ENCODE data around the gene PLGLB1. TPM values are rescaled to one million over a fixed set of nuclear protein-coding genes. Genes with fewer than 3 reads are reported as not detected.
"Not testable (repeated sequence)": the region's sequence is repeated elsewhere in the genome, so short reads cannot be mapped to it uniquely, and the experiment has no call there.

PLGLB1 gene
- 9.4 TPM for total RNA-seq

DNA sequence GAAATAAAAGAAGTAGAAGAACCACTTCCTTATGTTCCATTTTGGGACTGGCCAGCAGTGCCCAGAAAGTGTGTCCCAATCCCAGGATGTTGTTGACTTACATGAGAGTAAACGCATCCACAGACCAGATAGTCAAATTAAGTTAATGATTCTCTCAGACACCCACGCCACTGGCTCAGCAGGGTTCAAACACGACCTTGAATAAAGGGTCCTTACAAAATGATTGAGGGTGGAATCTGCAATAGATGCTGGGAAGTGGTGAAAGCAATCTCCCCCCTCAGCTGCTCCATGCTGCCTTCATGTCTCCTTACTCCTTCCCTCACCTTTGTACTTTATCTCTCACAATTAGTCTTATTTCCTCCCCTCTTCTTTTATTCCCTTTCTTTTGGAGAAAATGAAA is at the start of gene PLGLB1:
Gene PLGLB1 (minus strand): TSS at position 101 of the 400 bp plus-strand sequence. CDS start 61 bp downstream, at position 40.
- not testable (repeated sequence) for FAIRE-seq; DNase-seq (ENCODE audit: low spot score in 2 of 2)

DNA sequence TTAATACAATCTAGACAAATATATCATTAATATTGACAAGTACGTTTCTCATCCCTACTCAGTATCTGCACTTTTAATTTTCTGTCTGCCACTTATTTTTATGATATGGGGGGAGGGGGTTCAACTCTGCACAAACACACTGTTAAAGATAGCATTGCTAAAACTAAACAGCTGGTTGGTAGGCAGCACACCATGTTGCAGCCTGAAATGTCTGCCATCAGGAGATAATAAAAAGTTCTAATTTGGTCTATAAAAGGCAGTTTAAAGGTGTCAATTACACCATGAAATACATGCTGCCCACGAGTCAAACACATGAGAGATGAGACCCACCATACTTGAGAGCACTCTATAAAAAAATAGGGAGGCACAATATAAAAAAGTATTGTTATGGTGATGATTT is 42.7 kb upstream of the PLGLB1 start:
- not testable (repeated sequence) for FAIRE-seq; DNase-seq (ENCODE audit: low spot score in 2 of 2)

DNA sequence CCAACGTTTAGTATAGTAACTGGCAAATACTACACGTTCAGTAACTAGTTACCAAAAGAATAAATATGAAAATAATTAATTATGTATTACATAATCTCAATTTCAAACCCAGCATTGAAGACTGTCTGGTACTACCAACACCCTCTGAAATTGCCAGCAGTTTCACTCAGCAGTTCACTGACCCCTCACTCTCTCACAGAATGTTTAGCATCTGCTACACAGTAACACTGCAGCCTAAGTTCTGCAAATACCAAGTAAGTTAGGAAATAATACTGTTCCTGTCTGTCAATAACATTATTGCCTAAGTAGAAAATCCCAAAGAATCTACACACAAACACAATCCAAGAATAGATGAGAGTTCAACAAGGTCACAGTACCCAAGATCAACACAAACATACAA is 41.8 kb upstream of the PLGLB1 start:
- FAIRE-seq: not testable (repeated sequence)

DNA sequence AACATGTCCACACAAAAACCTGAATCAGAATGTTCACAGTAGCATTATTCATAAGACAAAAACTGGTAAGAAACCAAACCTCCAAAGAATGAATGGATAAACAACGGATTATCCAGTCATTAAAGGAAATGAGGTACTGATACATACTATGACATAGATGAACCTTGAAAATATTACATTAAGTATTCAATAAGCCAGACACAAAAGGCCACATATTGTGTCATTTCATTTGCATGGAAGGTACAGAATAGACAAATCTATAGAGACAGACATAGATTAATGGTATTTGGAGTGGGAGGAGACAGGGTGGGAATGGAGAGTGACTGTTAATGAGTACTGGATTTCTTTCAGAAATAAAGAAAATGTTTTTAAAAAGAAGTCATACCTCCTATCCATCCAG is 39.9 kb upstream of the PLGLB1 start:
- not testable (repeated sequence) for DNase-seq (ENCODE audit: low spot score in 2 of 2); FAIRE-seq

More for the DNA sequence above, 41.8 kb upstream of the PLGLB1 start:
- DNase-seq (ENCODE audit: low spot score in 2 of 2): not testable (repeated sequence)

DNA sequence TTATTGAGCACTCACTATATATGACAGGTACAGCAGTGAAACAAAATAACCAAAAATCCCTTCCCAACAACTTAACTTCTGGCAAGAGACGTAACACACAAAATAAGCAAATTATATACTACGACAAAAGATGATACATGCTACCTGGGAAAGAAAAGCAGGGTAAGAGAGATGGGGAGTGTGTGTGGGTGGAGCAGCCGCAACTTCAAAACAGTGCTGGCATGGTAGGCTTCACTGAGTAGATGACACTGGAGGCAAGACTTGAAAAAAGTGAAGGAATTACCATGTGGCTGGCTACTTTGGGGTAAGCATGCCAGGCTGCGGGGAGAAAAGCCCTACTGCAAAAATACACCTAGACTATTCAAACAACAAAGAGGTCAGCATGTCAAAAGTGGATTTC is 36.0 kb upstream of the PLGLB1 start:
- not testable (repeated sequence) for DNase-seq (ENCODE audit: low spot score in 2 of 2); FAIRE-seq

DNA sequence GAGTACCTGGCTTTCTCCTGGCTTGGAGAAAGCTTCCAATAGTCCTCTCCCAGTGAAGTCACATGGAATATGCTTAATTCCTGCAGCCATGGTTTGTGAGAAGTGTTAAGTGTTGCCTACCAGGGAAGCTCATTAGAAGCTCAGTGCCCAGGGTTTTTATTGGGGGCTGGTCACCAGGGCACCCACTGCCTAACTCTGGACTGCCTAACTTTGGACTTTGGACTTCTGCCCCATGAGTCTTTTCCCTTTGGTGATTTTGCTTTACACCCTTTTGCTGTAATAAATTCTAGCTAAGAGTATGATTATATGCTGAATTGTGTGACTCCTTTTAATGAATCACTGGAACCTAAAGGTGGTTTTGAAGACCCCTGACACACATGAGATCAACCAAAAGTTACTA is 35.2 kb upstream of the PLGLB1 start:
- not testable (repeated sequence) for DNase-seq (ENCODE audit: low spot score in 2 of 2); FAIRE-seq

DNA sequence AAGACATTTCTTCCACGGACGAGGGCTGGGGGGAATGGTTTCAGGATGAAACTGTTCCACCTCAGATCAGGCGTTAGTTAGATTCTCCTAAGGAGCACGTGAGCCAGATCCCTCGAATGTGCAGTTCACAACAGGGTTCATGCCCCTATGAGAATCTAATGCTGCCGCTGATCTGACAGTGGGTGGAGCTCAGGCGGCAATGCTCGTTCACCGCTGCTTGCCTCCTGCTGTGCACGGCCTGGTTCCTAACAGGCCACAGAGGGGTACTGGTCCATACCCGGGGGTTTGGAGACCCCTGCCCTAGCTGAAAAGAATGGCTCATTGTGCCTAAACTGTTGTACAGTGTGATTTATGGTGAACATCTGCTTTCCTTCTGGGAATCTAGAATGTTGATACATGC is 34.8 kb upstream of the PLGLB1 start:
- DNase-seq (ENCODE audit: low spot score in 2 of 2); FAIRE-seq: not testable (repeated sequence)

DNA sequence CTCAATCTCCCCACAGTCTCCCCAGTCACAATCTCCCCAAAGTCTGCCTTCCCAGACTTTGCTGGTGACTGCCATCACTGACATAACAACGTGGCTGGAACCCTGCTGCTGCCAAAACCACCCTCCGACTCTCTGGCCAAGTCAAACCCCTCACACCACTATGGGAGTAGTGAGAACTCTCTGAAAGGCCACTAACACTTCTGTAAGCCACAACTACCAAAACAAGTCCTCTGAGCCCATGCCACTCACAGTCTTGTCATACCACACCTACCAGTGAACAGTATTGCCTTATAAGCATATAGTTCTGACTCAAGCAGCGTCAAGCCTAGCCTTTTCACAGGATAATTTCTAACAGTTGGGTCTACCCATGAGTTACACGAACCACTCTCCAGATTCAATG is 32.7 kb upstream of the PLGLB1 start:
- DNase-seq (ENCODE audit: low spot score in 2 of 2); FAIRE-seq: not testable (repeated sequence)

DNA sequence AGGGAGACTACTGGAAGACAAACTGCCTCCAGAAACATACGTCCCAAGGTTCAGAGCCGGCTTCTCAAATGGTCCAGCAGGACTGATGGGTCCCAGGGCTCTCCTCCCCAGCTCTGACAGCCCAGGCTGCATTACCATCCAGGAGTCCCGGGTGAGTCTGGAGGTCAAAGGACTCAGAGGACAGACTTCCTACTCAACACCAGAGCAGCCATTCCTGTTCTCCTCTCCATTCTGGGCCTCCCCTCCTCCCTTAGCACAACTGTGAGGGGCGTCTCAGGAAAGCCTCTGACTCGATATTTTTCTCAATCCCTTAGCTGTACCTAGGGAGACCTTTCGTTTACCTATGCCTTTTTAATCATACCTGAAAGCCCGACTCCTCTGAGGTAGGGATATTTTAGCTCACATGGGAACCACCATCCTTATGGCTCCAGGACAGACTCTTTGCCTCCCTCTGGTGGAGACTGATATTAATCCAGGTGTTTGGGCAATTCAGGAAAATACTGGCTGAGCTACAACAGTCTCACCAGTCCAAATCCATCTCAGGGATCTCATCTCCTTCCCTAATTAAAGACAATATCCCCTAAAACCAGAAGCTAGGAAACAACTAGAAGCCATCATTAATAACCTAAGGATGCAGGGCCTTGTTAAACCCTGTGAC is 19.8 kb upstream of the PLGLB1 start:
- not testable (repeated sequence) for DNase-seq (ENCODE audit: low spot score in 2 of 2); FAIRE-seq

DNA sequence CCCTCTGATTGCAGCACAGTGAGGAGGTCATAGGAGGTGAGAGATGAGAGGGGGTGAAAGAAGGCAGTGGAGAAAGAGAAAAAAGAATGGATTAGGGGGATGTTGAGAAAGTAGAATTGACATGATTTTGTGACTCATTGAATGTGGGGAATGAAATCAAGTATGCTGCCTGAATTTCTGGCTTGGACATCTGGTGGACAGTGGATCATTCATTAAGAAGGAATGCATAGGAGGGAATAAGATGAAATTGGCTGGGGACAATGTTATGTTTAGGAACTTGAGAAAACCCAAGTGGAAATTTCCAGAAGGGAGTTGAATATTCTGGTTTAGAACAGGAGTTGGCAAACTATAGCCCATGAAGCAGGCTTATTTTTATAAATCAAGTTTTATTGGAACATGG is 7.0 kb upstream of the PLGLB1 start:
- not testable (repeated sequence) for FAIRE-seq

DNA sequence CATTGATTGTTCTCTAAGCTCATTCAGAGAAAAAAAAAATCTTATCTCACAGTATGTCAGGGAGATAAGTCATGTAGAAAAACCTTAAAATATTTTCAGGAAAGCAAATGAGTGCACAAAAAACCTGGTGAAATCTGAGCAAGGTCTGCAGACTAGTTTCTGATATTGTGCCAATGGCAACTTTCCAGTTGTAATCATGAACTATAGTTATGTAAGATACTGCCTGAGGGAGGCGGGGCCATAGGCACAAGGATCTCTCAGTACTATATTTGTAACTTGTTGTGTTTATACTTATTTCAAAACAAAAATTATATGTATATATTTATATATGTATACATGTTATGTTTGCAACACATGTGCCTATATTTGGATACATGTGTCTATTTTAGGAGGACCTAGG is 5.2 kb upstream of the PLGLB1 start:
- not testable (repeated sequence) for FAIRE-seq; DNase-seq (ENCODE audit: low spot score in 2 of 2)

More for the DNA sequence above, 7.0 kb upstream of the PLGLB1 start:
- not testable (repeated sequence) for DNase-seq (ENCODE audit: low spot score in 2 of 2)

DNA sequence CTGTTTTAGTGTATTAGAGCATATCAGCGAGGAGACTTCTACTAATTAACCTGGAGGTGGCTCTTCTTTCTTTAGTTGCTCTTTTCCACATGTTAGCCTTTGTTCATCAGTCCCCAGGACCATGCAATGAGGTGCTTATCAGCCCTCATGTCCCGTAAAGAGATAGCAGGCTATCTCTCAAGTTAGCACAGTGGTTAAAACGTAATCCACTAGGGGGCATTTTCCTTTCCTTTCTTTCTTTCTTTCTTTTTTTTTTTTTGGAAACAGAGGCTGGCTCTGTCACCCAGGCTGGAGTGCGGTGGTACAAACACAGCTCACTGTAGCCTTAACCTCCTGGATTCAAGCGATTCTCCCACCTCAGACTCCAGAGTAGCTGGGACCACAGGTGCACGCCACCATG is 4.3 kb upstream of the PLGLB1 start:
- DNase-seq (ENCODE audit: low spot score in 2 of 2); FAIRE-seq: not testable (repeated sequence)

DNA sequence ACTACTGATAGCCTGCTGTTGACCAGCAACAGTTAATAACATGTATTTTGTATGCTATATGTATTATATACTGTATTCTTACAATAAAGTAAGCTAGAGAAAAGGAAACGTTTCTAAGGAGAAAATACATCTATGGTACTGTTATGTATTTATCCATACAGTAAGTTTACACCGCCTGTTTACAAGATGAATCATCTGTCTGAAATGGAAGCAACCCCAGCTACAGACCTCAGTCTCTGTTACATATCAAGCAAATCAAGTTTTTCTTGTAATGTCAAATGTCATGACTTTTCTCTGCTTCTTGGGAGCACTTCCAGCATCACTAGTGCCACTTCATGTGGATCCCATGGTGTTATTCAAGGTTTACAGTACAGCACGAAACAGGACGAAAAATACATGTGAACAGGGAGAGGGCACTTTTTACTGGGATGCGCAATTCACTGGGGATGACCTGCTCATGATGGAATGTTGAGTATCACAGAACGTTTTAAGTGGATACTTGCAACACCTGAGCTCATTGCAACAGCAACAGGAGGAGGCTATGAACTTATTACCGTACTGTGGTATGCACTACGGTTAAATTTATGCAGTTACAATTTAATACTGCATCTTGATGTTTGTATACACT is 2.5 kb upstream of the PLGLB1 start:
- DNase-seq (ENCODE audit: low spot score in 2 of 2); FAIRE-seq: not testable (repeated sequence)

DNA sequence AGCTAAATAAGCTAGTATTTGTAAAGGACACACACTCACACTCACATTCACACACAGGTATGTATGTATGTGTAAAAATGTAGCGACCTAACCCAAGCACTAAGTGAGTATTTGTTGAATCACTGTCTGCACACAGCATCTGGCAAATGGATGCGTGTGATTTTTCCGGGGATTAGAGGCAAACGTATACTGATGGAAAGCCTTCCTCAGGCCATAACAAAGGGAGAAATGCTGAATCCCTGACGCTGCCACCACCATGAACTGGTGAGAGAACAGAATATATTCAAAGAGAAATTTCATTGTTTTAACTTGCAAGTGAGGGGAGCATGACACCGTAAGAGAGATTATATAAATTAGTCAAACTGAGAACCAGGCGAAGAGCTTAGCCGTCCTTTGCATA is 601 bp downstream of the PLGLB1 start:
- not testable (repeated sequence) for DNase-seq (ENCODE audit: low spot score in 2 of 2); FAIRE-seq

DNA sequence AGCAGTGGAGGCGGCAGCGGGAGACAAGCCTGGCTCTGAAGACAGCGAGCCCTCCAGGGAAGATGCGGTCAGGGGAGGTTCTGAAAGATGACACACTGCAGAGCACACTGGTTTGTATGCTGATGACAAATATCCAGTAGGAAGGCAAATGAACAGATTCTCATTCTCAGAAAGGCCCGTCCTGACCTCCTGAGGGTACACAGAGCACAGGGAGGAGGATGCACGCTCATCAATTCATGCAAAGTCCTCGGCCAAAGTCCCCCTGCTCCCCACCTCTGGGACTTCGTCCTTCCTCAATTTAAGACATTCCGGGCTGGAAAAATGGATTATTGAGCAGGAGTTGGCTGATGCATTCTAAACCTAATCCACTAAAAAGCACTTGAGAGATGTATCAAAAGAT is 2.6 kb downstream of the PLGLB1 start:
- FAIRE-seq; DNase-seq (ENCODE audit: low spot score in 2 of 2): not testable (repeated sequence)

DNA sequence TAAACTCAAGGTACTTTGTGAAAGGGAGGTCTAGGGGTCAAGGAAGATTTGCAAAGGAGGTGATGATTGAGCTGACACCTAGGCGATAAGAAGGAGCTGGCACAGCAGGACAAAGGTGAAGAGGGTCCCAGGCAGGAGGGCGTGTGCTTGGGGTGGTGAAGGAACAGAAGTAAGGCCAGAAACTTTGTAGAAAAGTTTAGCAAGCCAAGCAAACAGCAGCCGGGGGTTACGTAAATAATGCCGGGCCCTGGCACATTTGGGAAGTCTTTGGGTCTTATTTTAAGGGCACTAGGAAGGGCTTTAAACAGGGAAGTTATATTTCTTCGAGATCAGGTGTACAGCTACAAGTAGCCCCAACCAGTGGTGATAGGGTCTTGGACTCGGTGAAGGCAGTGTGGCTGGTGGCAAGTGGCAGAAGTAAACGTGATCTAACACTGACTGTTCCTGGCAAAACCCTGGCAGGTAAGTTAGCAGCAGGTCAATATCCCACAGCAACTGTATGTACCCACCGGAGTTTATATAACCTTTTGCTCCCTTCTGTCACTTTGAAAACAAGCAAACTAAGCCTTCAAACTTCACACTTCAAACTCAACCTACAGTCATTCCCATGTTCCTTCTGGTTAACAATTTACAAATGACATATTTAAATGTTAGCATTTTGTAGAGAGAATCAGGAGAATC is 7.0 kb downstream of the PLGLB1 start:
- DNase-seq (ENCODE audit: low spot score in 2 of 2); FAIRE-seq: not testable (repeated sequence)

DNA sequence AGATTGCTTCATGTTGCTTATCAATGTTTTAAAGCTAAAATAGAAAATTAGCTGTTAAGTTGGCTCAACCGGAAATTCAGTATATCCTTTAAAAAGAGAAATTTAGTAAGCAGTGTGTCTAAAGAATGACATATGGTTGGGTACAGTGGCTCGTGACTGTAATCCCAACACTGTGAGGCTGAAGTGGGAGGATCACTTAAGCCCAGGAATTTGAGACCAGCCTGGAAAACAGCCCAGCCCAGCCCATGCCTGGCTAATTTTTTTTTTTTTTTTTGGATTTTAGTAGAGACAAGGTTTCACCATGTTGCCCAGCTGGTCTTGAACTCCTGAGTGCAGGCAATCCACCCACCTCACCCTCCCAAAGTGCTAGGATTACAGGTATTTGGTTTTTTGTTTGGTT is 17.2 kb downstream of the PLGLB1 start:
- FAIRE-seq; DNase-seq (ENCODE audit: low spot score in 2 of 2): not testable (repeated sequence)

All from frontal cortex (tissue), 4 donors.